Loucy (cell line): Measurements from ENCODE around the gene KDM4C.

Source experiments
- H2AFZ ChIP-seq: fragments of 200-600 bp; sonication (generic); 2 replicates; pipeline ENCODE4 v1.6.0; 2016; ENCODE audit warnings: antibody characterized with exemption, mild to moderate bottlenecking, low read length, moderate library complexity
- H3F3A ChIP-seq: fragments of 200-600 bp; 2 replicates; pipeline ENCODE4 v1.6.0; 2016; ENCODE audit warnings: antibody characterized with exemption, low read depth, mild to moderate bottlenecking
- H3K27me3 ChIP-seq: fragments of 200-600 bp; sonication (generic); 2 replicates; pipeline ENCODE4 v1.6.1; 2014; ENCODE audit warnings: low read length, mild to moderate bottlenecking; ENCODE audit not compliant: insufficient read depth, poor library complexity, severe bottlenecking
- H3K36me3 ChIP-seq: fragments of 200-600 bp; sonication (generic); 2 replicates; pipeline ENCODE4 v1.6.1; 2016; ENCODE audit warnings: low read length; ENCODE audit not compliant: insufficient read depth
- H3K4me1 ChIP-seq: fragments of 200-600 bp; sonication (generic); 2 replicates; pipeline ENCODE4 v1.5.1; 2014; ENCODE audit warnings: low read length, mild to moderate bottlenecking; ENCODE audit not compliant: insufficient read depth, poor library complexity, severe bottlenecking
- H3K4me2 ChIP-seq: fragments of 200-600 bp; sonication (generic); 2 replicates; pipeline ENCODE4 v1.6.0; 2014; ENCODE audit warnings: antibody characterized with exemption, low read length, low read depth, mild to moderate bottlenecking; ENCODE audit not compliant: poor library complexity, severe bottlenecking
- H3K4me3 ChIP-seq: fragments of 200-600 bp; sonication (generic); 2 replicates; pipeline ENCODE4 v1.5.1; 2014; ENCODE audit warnings: low read length, mild to moderate bottlenecking, mixed read lengths; ENCODE audit not compliant: poor library complexity, severe bottlenecking
- H3K79me2 ChIP-seq: fragments of 200-600 bp; sonication (generic); 2 replicates; pipeline ENCODE4 v1.6.1; 2014; ENCODE audit warnings: low read length; ENCODE audit not compliant: insufficient read depth
- H3K9ac ChIP-seq: fragments of 200-600 bp; sonication (generic); 2 replicates; pipeline ENCODE4 v1.6.0; 2014; ENCODE audit warnings: mild to moderate bottlenecking, low read depth, low read length, moderate library complexity; ENCODE audit not compliant: poor library complexity, severe bottlenecking
- H3K9me2 ChIP-seq: fragments of 200-600 bp; sonication (generic); replicated peaks from 2 replicates; pipeline ENCODE4 v1.6.1; 2016; ENCODE audit warnings: low read depth, low read length, mixed read lengths
- H3K9me3 ChIP-seq: fragments of 200-600 bp; sonication (generic); 2 replicates; pipeline ENCODE4 v1.6.1; 2014; ENCODE audit warnings: mild to moderate bottlenecking, antibody characterized with exemption, low read length, low read depth; ENCODE audit not compliant: insufficient read depth
- H4K20me1 ChIP-seq: fragments of 200-600 bp; sonication (generic); 2 replicates; pipeline ENCODE4 v1.6.0; 2014; ENCODE audit warnings: antibody characterized with exemption, low read length, mild to moderate bottlenecking; ENCODE audit not compliant: insufficient read depth, poor library complexity, severe bottlenecking
- EZH2phosphoT487 ChIP-seq: fragments of 200-600 bp; IDR thresholded peaks from 2 replicates; pipeline ENCODE4 v1.6.1; 2018; ENCODE audit warnings: antibody characterized with exemption, mild to moderate bottlenecking, moderate library complexity, borderline replicate concordance
- TF ChIP-seq, protein P1 (sequence below): fragments of 200-600 bp; sonication (generic); conservative IDR thresholded peaks from 2 replicates; pipeline ENCODE4 v1.5.1; 2014; ENCODE audit warnings: mild to moderate bottlenecking, antibody characterized with exemption, low read length

KDM4C gene

DNA sequence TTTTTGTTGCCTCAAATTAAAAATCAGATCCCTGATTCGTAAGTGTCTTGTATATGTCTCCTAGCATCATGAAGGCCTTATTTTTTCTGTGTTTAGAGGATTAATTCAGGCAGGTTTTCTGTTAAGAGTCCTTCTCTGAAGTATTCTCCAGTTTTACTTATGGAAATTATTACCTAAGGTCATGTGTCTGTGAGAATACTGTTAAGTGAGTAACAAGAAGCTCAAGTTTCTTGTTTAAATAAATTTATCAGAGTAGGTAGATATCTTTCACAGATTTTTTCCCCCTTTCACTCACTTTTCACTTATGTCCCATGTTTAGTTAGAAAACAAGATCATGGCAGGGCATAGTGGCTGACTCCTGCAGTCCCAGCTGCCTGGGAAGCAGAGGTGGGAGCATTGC is 233.6 kb downstream of the KDM4C start:
- H3K79me2 ChIP-seq: no peaks in the 10 kb centered on the region
- no peaks in the 10 kb centered on the region for H3K27me3 ChIP-seq
- no peaks in the 10 kb centered on the region for H3K9me3 ChIP-seq
- no peak overlapping the region for H3K4me3 ChIP-seq
- TF ChIP-seq, protein P1, sequence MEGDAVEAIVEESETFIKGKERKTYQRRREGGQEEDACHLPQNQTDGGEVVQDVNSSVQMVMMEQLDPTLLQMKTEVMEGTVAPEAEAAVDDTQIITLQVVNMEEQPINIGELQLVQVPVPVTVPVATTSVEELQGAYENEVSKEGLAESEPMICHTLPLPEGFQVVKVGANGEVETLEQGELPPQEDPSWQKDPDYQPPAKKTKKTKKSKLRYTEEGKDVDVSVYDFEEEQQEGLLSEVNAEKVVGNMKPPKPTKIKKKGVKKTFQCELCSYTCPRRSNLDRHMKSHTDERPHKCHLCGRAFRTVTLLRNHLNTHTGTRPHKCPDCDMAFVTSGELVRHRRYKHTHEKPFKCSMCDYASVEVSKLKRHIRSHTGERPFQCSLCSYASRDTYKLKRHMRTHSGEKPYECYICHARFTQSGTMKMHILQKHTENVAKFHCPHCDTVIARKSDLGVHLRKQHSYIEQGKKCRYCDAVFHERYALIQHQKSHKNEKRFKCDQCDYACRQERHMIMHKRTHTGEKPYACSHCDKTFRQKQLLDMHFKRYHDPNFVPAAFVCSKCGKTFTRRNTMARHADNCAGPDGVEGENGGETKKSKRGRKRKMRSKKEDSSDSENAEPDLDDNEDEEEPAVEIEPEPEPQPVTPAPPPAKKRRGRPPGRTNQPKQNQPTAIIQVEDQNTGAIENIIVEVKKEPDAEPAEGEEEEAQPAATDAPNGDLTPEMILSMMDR: no peak
- TF ChIP-seq EZH2phosphoT487: no peak
- no peak overlapping the region for H3K9ac ChIP-seq
- H3K4me2 ChIP-seq: no peak overlapping the region
- H3K36me3 ChIP-seq: peaks cover 49% of the 10 kb centered on the region; the same call in 1 of the 2 replicates
- H3K9me2 ChIP-seq: no peaks in the 10 kb centered on the region
- no peak overlapping the region for H2AFZ ChIP-seq
- no peaks in the 10 kb centered on the region for H3K4me1 ChIP-seq
- H4K20me1 ChIP-seq: no peaks in the 10 kb centered on the region
- H3F3A ChIP-seq: no peaks in the 10 kb centered on the region

GRCh38 chr9:6996061-6996854 is 238.5 kb downstream of the KDM4C start:
- no peak overlapping the region for H3K9ac ChIP-seq
- no peaks in the 10 kb centered on the region for H3K79me2 ChIP-seq
- no peaks in the 10 kb centered on the region for H3K9me2 ChIP-seq
- H3K4me2 ChIP-seq: no peak overlapping the region
- H3K36me3 ChIP-seq: peaks cover 21% of the 10 kb centered on the region; the same call in 1 of the 2 replicates
- TF ChIP-seq, protein P1: no peak
- no peak for TF ChIP-seq EZH2phosphoT487
- H2AFZ ChIP-seq: no peak overlapping the region
- no peaks in the 10 kb centered on the region for H4K20me1 ChIP-seq
- no peaks in the 10 kb centered on the region for H3K4me1 ChIP-seq
- H3K4me3 ChIP-seq: no peak overlapping the region
- no peaks in the 10 kb centered on the region for H3F3A ChIP-seq
- no peaks in the 10 kb centered on the region for H3K27me3 ChIP-seq
- H3K9me3 ChIP-seq: no peaks in the 10 kb centered on the region

- H3K9me3 ChIP-seq: no peaks in the 10 kb centered on the region
- no peak overlapping the region for H3K9ac ChIP-seq
- no peak overlapping the region for H2AFZ ChIP-seq
- H3K79me2 ChIP-seq: no peaks in the 10 kb centered on the region
- H4K20me1 ChIP-seq: no peaks in the 10 kb centered on the region
- H3K27me3 ChIP-seq: no peaks in the 10 kb centered on the region
- no peak overlapping the region for H3K4me3 ChIP-seq
- H3K36me3 ChIP-seq: peaks cover 21% of the 10 kb centered on the region; the same call in 1 of the 2 replicates
- no peak overlapping the region for H3K4me2 ChIP-seq
- no peaks in the 10 kb centered on the region for H3K4me1 ChIP-seq
- H3K9me2 ChIP-seq: no peaks in the 10 kb centered on the region
- no peak for TF ChIP-seq EZH2phosphoT487
- TF ChIP-seq, protein P1: no peak
- H3F3A ChIP-seq: no peaks in the 10 kb centered on the region
These were observed 239.6 kb downstream of the KDM4C start for GRCh38 chr9:6997330-6997729.
